GM18498 (cell line): Measurements from ENCODE around the gene ADNP2.

ENCODE experiments used
- ATAC-seq: cut with Tn5 transposase; IDR thresholded peaks from one replicate; pipeline ENCODE4 v1.9.1; 2021; ENCODE audit warnings: mild to moderate bottlenecking, moderate library complexity; ENCODE audit not compliant: unreplicated experiment

ADNP2 gene, protein sequence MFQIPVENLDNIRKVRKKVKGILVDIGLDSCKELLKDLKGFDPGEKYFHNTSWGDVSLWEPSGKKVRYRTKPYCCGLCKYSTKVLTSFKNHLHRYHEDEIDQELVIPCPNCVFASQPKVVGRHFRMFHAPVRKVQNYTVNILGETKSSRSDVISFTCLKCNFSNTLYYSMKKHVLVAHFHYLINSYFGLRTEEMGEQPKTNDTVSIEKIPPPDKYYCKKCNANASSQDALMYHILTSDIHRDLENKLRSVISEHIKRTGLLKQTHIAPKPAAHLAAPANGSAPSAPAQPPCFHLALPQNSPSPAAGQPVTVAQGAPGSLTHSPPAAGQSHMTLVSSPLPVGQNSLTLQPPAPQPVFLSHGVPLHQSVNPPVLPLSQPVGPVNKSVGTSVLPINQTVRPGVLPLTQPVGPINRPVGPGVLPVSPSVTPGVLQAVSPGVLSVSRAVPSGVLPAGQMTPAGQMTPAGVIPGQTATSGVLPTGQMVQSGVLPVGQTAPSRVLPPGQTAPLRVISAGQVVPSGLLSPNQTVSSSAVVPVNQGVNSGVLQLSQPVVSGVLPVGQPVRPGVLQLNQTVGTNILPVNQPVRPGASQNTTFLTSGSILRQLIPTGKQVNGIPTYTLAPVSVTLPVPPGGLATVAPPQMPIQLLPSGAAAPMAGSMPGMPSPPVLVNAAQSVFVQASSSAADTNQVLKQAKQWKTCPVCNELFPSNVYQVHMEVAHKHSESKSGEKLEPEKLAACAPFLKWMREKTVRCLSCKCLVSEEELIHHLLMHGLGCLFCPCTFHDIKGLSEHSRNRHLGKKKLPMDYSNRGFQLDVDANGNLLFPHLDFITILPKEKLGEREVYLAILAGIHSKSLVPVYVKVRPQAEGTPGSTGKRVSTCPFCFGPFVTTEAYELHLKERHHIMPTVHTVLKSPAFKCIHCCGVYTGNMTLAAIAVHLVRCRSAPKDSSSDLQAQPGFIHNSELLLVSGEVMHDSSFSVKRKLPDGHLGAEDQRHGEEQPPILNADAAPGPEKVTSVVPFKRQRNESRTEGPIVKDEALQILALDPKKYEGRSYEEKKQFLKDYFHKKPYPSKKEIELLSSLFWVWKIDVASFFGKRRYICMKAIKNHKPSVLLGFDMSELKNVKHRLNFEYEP

GRCh38 chr18:80108739-80109675 lies at the start of gene ADNP2:
ADNP2 (plus strand) TSS chr18:80109262; CDS start chr18:80117543, 8,281 bp downstream.
- ATAC-seq: peak; percentile 78

DNA sequence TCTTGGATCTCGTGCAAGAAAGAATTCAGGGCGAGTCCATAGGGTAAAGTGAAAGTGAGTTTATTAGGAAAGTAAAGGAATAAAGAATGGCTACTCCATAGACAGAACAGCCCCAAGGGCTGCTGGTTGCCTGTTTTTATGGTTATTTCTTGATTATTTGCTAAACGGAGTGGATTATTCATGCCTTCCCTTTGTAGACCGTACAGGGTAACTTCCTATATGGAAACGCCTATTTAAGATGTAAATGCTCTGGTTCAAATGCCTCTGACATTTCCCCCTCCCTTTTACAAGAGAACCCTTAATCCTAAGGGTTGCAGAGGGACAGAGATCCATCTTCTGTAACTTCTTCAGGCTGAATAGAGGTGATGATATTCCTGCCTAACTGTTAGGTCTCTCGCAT lies 49.1 kb upstream of the ADNP2 start:
- ATAC-seq: no peak

GRCh38 chr18:80065705-80066104 lies 43.4 kb upstream of the ADNP2 start:
- ATAC-seq: no peak

DNA sequence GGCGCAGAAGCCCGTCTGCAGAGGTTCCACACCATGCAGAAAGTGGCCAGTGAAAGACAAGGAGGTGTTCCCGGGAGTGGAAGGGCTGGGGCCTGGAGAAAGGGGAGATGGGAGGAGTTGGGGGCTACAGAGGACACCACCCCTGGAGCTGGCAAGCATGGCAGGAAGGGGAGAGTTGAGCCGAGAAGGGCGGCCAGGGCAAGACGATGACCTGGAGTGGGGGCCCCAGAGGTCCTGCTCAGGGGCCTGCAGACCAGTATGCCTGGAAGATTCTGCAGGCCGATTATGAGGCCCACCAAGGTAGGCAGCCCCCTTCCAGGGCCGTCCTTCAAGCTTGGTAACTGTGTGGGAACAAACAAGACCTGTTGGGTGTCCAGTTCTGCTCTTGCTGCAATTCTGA lies 41.7 kb upstream of the ADNP2 start:
- ATAC-seq: no peak

- ATAC-seq: no peak
Observed at GRCh38 chr18:80067897-80068296, 41.2 kb upstream of the ADNP2 start.

DNA sequence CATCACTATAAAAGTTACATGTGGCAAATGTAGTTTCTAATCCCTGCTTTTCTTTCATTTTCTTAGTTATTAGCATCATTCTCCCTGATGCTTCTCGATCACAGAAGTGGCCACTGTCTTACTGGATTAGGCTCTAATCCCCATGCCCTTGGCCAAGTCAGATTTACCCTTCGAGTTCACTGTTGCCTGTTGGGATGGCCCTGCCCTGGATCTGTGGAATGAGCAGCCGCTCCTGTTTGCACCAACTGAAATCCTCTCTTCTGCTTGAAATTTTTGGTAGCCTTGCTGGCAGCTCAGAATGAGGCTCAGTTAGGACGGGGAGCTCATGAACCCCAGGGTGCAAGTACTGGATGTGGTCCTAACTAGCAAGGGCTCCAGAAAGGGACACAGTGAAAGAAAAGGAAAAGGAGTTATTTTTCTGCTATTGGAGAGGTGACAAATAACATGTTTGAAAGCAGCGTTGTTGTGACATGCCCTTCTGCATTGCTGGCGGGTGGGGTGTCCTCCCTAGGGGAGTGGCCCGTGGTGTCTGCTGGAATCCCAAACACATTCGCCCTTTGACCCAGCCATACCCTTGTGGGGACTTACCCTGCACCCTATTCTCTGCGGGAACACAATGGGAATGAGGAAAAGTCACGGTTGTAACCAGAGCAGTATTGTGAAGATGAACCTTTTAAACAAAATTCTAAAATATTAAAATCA lies 40.3 kb upstream of the ADNP2 start:
- no peak for ATAC-seq

DNA sequence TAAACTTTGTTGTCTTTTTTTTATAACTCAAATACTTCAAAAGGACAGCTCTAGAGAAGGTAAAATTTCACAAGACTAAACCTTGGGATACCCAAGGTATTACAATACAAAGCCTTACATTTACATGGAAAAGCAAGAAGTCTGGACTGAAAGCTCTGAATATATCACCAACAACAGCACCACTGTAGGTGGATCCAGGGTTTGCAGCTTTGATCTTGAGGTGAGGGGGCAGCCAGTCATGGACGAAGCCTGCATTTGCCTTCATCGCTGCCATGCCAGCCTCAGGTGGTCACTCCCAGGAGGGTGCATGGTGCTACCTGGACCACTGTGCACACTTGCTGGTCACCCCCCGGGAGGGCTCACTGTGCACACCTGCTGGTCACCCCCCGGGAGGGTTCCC lies 38.2 kb upstream of the ADNP2 start:
- no peak for ATAC-seq

DNA sequence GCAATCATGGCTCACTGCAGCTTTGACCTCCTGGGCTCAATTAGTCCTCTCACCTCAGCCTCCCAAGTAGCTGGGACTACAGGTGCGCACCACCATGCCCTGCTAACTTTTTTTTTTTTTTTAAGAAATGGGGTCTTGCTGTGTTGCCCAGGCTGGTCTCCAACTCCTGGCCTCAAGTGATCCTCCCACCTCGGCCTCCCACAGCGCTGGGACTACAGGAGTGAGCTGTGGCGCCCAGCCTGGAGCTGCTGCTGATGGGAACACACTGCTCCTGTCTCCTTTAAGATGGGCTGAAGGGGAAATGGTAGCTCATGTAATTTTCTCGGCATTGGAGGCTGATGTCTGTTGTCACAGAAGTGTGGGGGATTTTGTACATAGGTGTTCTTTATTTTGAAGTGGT lies 34.9 kb upstream of the ADNP2 start:
- no peak for ATAC-seq

DNA sequence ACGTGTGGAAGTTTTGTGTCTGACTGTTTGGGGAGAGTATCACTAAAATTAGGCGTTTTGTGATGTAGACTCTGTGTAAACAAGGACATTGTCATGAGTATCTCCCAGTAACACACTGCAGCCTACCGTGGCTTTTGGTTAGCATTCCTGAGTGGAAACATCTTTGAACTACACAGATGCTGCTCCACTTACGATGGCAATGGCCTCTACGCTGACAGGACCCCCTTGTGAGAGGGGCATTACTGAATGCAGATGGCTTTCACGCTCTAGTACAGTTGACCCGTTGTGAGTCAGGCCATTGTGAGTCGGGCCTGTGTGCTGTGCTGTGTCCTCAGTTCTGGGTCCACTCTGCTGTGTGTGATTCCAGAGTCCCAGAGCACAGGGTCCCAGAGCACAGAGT lies 34.4 kb upstream of the ADNP2 start:
- ATAC-seq: no peak

- no peak for ATAC-seq
Observed at GRCh38 chr18:80075940-80076339, 33.1 kb upstream of the ADNP2 start.

DNA sequence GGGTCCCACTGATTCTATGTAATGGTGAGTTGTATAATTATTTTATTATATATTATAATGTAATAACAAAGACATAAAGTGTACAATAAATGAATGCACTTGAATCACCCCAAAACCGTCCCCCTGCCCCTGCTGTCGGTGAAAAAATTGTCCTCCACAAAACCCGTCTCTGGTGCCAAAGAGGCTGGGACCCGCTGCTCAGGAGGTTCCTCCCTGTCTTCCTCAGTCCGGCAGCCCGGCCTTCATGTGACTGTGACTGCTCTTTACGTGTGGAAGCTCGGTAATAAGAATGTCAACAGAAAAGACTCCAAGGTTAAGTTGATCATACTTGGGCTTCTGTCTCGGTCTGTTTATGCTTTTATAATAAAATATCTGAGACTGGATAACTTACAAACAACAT lies 32.7 kb upstream of the ADNP2 start:
- ATAC-seq: no peak

GRCh38 chr18:80077873-80078272 lies 31.2 kb upstream of the ADNP2 start:
- no peak for ATAC-seq

DNA sequence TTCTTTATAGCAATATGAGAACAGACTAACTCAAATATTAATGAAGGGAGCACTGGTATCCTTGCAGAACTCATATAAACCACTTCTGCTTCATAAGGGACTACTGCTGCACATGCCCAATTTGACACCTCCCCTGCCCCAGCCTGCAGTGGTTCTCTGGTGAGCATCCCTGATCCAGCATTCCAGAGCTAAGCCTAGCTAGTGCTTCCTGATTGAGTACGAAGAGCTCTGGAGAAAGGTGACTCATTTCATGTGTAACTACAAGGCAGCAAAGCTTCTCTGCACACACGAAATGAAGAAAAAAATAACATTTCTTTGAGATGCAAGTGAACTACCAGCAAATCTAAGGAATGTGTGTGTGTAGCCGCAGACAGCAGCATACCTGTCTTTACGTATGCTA lies 22.8 kb upstream of the ADNP2 start:
- no peak for ATAC-seq

GRCh38 chr18:80088036-80088435 lies 21.0 kb upstream of the ADNP2 start:
- ATAC-seq: no peak

GRCh38 chr18:80088823-80089222 lies 20.2 kb upstream of the ADNP2 start:
- ATAC-seq: no peak

DNA sequence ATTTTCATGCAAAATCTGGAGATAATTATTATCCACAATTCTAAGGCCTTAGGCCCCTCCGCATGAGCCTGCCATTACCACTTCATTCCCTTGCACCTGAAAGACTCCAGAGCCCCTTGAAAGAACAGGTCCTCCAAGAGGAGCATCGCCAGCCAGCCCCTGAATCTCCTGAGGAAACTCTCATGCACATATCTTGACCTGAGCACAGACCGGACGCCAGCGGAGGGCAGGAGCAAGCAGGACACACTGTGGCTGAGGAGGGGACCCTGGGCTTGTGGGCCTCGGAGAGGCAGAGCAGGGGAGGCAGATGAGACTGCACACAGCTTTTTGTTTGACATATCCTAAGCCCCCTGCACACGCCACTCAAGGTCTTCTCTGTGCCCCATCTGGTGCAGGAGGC lies 13.6 kb upstream of the ADNP2 start:
- no peak for ATAC-seq

DNA sequence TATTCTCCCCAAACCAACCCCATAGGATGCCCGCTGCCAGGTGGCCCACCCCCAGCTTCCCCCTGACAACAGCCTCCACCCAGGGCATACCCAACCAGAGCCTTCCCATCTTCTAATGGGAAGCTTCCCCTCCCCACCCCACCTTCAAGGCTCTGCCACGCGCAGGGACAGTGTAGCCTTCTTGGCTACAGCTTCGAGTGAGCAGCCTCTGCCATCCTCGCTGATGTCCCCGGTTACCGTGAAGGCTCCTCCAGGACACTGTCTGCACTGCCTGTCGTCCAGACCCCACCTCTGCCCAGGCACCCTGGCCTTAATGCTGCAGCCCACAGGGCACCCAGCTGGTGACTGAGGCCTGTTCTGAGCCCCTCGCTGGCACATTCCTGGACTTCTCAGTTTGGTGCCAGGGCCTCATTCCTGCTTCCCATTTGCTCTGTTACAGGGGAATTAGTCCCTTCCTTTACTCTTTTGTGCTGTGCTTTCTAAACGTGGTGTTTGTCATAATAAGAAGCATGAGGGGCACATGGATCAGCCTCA lies 13.0 kb upstream of the ADNP2 start:
- ATAC-seq: no peak

- no peak for ATAC-seq
Observed at GRCh38 chr18:80097201-80097600, 11.9 kb upstream of the ADNP2 start.

- ATAC-seq: no peak
Observed at GRCh38 chr18:80103231-80103630, 5.8 kb upstream of the ADNP2 start.

- ATAC-seq: no peak
Observed at GRCh38 chr18:80104364-80104779, 4.7 kb upstream of the ADNP2 start.
